IPS DF 19.7 (cell line): ENCODE measurements around the gene ZNF653.
A peak's percentile ranks its signal among the peaks of the same experiment; 100 is the strongest.
"Not testable (repeated sequence)": the region's sequence is repeated elsewhere in the genome, so short reads cannot be mapped to it uniquely, and the experiment has no call there.

Experiments used
- DNase-seq: peaks from one replicate; pipeline ENCODE4 v3.0.0-alpha.2; 2013; ENCODE audit warnings: low read depth, low spot score

ZNF653 gene

GRCh38 chr19:11456659-11457058, 49.0 kb downstream of the ZNF653 start:
- DNase-seq = no peak

GRCh38 chr19:11455233-11455554, 50.4 kb downstream of the ZNF653 start:
- not testable (repeated sequence) for DNase-seq

- DNase-seq = no peak
Measured at GRCh38 chr19:11453468-11454341, 51.9 kb downstream of the ZNF653 start.

- no peak for DNase-seq
Measured at GRCh38 chr19:11452620-11453310, 52.9 kb downstream of the ZNF653 start.

- DNase-seq = no peak
Measured at GRCh38 chr19:11451871-11452619, 53.6 kb downstream of the ZNF653 start.

GRCh38 chr19:11451327-11451870, 54.2 kb downstream of the ZNF653 start:
- no peak for DNase-seq

GRCh38 chr19:11450570-11451326, 54.9 kb downstream of the ZNF653 start:
- no peak for DNase-seq

- no peak for DNase-seq
Measured at GRCh38 chr19:11448923-11449554, 56.6 kb downstream of the ZNF653 start.

GRCh38 chr19:11448410-11448809, 57.2 kb downstream of the ZNF653 start:
- DNase-seq = no peak

GRCh38 chr19:11447347-11448262, 58.0 kb downstream of the ZNF653 start:
- DNase-seq = no peak

GRCh38 chr19:11446652-11447301, 58.9 kb downstream of the ZNF653 start:
- no peak for DNase-seq

GRCh38 chr19:11446271-11446651, 59.4 kb downstream of the ZNF653 start:
- DNase-seq = no peak

- DNase-seq = no peak
Measured at GRCh38 chr19:11445141-11445540, 60.5 kb downstream of the ZNF653 start.

GRCh38 chr19:11444059-11444458, 61.6 kb downstream of the ZNF653 start:
- DNase-seq = no peak

- no peak for DNase-seq
Measured at GRCh38 chr19:11437955-11438354, 67.7 kb downstream of the ZNF653 start.

- no peak for DNase-seq
Measured at GRCh38 chr19:11435833-11436313, 69.8 kb downstream of the ZNF653 start.

GRCh38 chr19:11435057-11435832, 70.4 kb downstream of the ZNF653 start, which contains the start of the genes ODAD3 and PRKCSH:
ODAD3 (minus strand) TSS chr19:11435121; CDS start chr19:11435016, 105 bp downstream.
PRKCSH (plus strand) TSS chr19:11435635; CDS start chr19:11436118, 483 bp downstream.
- peak; percentile 96 for DNase-seq

GRCh38 chr19:11434703-11435056, 71.0 kb downstream of the ZNF653 start:
- no peak for DNase-seq
